HG03575 (cell line): ENCODE measurements around the gene TNFRSF4.

Source experiments
- ATAC-seq: cut with Tn5 transposase; IDR thresholded peaks from one replicate; pipeline ENCODE4 v1.9.1; 2021; ENCODE audit not compliant: unreplicated experiment, insufficient number of reproducible peaks, low FRiP score; ENCODE audit errors: extremely low read depth

The TNFRSF4 gene

DNA sequence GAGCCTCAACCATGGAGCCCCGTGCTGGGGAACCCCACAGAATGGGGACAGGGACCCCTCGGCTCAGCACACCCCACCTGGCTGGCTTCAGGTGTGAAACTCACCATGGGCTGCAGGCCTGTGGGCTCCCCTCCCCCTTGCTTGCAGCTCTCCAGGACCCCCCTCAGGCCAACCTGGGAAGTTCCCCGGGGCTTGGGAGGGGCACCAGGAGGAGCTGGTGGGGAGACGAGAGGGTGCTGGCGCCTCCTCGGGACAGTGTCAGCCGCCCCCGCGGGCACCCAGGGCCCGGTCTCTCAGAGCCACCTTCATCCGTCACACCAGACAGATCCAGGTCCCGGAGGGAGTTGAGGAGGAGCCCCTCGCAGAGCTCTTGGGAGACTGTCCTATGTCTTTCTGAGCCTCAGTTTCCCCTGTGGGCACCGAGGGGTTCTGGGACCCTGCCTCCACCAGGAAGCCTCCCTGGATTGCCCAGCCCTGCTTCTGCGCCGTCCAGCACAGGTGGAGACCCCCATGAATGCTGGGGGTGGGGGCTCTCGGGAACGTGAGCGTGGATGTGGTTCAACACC lies 6.9 kb downstream of the TNFRSF4 start:
- no peak for ATAC-seq

DNA sequence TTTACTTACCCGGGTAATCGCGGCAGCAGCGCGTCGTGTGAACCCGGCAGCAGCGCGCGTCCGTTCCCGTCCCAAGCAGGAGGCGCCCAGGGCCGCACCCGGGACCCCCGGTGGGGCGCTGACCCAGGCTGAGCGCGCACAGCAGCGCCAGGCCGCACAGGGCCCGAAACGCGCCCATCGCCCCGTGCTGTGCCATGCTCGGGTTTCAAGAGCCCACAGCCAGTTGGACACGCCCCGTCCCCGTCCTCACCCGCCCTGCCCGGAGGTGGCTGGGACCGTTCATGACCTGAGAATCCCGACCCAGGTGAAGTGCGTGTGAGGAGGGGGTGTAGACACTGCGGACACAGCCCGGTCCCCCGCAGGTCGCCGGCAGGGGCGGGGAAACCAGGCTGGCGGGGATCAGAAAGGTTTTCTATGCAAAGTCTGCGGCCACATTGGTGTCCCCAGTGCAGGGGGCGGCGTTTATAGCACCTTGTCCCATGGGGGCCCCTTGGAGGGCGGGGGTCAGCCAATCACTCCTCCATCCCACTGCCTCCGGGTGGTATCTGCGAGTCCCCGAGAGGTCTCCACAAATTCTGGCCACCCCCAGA lies 7.5 kb downstream of the TNFRSF4 start, which contains the start of gene TNFRSF18:
TNFRSF18 (minus strand) TSS at position 217 of the 590 bp plus-strand sequence; CDS start at position 196, 21 bp downstream.
- no peak for ATAC-seq

DNA sequence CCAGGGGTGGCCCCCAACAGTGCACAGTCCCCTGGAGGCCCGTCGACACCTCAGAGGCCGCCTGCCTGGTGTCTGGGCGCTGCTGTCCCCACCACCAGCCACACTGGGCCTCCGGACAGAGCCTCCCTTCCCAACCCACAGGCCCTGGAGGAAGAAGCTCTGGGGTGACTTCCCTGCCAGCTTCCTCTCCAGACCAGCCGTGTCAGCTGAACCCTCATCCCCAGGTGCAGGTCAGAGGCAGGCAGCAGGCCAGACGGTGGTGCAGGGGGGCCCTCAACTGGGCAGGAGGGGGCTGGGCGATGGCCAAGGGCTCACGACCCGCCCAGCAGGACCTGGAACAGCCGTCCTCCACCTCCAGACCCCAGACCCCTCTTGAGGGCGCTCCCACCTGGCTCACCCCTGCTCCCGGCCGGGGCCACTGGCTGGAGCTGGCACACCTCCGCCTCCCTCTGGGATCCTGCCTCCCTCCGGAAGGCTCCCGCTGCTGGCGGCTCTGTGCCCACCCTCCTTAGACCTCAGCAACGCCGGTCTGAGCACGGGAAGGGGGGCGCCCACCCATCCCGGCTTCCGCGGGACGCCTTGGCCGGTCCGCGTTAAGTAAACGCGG lies 8.1 kb downstream of the TNFRSF4 start:
- ATAC-seq, result no peak

DNA sequence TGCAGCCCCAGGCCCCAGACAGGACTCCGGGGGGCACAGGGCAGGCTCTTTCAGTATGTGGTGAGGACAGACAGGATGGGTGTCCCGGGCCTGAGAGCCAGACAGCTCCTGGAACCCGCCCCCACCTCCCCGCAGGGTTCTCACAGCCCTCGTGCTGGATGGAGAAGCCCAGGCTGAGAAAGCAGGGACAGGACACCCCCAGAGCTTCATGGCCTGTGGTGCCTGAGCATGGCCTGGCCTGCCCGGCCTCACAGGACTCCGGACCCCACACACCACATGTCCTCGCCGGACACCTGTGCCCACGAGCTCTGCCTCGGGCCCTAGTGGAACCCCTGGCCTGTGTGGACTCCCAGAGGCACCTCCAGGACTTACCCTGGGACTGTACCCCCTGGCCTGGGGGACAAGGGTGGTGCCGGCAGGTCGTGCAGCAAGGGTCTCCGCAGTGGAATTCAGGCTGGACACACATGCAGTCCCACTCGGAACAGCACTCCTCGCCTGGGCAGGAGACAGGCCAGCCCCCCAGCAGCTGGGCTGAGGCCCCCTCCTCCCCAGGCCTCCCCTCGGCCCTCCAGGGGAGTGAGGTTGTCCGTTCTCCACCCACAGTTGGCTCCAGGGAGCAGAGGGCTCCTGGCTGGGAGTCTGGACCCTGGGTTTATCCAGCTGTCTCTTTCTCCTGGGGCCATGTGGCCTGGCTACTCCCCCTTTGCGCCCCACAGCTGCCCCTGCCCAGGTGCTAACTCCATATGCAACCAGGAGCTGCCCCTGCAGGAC lies 8.8 kb downstream of the TNFRSF4 start:
- no peak for ATAC-seq

DNA sequence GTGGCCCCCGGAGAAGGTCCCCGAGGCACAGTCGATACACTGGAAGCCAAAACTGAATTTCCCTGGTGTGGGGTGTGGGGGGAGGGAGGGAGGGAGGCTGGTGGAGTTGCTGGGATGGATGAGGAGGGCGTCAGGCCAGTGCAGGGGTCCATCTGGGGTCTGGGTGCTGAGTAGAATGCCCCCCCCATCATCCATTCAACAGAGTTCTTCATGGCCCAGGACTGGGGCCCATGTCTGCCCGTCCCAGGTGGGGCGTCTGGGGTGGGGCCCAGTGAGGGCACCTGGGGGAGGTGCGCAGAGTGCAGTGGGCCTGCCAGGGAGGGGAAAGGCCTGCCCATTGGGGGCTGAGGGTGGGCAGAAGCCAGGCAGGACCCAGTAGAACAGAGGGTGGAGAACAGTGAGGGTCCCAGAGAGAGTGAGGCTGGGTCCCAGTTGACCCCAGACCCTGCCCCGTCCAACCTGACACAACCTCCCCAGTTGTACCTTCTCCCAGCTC lies 9.5 kb downstream of the TNFRSF4 start:
- no peak for ATAC-seq

DNA sequence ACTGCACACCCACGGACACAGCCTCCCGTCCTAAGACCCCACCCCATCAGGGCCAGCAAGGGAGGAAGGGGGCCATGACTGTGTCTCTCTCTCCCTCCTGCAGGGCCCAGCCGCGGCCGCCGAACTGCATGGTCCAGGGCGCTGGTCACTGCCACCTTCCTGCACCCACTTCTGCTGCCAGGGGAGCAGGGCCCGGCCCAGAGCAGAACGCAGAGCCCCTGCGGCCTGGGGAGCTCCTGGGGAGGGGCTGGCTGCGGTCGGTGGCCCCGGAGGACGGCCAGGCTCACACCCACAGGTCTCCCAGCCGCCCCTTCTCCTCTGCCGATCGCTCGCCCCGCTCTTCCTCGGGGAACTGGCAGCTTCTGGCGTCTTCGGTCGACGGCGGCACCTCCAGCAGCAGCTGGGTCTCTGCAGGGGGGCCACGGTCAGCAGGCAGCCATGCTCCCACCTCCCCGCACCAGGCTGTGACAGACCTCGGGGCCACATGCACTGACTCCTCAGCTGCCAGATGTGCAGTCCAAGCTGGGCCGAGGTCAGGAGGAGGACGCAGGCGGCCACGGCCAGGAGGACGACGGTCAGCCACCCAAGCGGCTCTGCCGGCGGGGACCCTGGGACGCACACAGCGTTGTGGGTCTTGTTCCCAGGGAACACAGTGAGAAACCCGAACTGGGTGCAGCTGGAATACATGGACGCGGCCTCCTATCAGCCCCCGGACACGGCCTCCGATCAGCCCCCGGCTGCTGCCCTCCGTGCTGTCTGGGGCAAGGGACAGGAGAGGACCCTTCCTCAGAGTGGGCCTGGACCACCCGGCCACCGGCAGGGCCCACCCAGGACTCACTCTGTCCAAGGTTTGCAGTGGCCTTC lies 10.2 kb downstream of the TNFRSF4 start:
- no peak for ATAC-seq

DNA sequence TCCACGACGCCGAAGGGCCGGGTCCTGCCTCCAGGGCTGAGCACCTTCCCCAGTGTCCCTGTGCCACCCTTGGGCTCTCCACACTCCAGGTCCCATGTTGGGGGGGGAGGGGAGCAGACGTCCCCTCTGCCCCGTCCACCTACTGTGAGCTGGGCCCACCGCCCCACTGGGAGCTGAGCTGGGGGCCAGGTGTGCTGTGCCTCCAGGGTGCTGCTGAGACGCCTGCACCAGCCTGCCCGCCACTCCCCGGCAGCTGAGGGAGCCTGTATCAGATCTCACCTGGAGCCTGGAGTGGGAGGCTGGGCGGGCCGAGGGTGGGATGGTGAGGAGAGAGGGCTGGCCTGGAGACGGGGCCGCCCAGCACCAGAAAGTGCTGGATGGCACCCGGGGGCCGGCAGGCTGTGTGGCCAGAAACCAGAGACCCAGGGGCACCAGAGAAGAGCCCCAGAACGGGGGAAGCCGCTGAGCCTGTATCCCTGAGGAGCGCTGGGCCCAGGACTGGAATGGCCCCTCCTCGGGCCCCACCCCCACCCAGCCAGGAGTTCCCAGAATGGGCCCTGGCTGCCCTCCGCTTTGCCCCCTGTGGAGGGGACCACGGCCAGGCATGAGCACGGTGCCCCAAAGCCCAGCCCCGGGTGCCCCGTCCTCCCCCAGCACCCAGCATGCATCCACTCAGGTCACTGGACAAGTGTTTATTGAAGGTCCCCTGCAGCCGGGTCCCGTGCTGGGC lies 11.0 kb downstream of the TNFRSF4 start:
- ATAC-seq, result no peak

DNA sequence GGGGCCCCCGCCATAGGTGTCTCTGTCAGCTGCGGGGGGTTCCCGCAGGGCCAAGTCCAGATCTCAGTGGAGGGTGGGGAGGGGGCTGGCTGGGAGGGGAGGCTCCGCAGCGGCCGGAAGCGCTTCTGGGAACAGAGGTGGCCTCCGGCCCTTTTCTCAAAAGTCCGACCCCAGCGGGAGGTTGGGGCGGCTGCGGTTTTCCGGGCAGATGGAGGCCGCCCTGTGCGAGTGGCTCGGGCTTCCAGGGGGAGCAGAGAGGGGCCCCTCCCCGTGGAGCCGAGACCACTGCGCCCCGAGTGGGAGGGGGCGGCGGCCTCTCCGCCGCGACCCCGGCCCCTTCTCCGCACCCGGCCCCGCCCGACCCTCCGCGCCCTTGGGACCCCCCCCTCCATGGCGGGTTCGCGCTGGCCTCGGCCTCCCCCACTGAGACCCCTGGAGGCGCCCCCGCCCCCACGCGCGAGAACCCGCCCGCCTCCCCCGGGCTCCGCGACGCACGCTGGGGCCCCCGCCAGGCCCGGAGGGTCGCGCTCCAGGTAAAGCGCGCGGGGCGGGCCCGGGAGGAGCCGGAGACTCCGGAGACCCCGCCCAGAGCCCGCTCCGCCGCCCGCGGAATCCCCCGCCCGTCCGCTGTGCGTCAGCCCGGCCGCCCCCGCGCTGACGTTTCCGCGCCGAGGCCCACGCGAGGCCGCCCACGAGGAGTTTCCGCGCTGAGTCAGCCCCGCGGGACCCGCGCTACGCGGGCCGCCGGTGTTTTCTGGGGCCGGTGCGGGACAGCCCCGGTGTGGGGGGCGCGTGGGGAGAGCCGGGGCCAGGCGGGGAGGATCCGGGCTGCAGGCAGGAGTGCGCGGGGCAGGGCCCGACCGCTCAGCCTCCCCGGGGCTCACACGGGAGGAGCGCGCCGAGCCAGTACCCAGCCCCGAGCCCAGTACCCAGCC lies 12.8 kb downstream of the TNFRSF4 start:
- ATAC-seq, result no peak

DNA sequence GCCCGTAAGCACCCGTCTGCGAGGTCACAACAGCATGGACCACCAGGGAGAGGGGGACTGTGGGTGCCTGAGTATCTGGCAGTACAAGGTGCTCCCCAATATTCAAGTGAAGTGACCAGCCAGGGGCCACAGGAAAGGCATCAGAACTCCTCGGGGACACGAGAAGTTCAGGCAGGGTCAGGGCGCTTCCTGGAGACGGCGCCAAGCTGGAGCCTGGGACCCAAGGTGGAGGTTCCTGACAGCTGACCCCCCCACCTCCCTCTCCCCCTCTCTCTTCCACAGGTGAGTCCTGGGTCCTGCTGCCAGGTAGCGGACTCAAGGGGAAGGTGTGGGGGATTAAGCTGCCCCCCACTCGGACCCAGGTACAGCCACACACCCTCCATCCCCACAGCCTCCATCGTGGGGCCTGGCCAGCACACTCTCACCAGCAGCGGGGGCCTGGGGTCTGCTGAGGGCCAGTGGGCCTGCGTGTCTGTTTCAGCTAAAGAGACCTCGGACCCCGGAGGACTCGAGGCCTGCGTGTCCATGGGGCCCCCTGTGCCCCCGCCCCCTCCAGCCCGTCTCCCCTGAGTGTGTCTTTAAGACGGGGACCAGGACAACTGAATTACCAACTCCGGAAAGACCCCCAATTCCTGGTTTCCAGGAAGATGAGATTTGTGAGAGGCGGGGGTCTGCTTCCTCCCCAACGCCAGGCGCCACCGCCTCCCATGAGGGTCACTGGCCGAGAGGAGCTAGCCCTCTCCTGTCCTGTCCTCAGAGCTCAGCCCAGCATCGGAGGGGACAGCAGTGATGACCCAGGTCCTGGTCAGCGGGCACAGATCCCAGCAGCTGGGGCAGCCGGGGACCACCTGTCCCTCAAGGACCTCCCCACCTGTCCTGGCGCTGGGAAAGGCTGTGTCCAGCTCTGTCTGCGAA lies 13.7 kb downstream of the TNFRSF4 start:
- no peak for ATAC-seq

DNA sequence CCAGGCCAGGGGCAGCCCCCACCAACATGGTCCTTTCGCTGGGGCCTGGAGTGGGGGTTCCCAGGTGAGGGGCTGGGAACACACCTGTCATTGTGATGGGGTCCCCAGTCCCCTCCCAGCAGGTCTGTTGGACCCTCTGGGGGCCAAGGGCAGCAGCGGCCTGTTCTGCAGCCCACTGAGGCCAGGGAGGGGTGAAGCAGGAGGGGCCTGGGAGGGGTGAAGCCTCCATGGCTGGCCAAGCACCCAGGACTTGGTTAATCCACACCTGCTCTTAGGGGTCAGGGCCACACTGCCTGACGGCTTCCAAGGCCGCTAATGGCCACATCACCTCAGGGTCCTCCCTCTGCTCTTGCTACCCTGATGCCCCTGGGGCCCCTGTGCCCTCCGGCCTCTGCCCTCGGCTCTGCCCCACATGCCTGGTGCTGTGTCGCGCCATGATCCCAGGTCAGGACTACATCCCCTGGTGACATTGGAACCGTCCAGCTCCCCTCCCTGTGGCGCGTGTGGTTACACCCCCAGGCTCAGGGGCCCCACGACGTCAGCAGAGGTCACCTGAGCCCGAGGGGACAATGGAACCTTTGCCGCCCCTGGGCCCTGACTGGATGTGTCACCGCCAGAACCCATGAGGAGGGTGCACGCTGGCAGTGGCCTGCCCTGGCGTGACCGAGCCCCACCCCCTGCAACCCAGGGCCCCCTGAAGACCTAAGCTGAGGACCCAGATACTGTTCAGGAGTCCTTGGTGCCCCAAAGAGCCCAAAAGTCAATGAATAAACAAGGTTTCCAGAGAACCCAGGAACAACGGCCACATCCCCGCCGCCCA lies 14.6 kb downstream of the TNFRSF4 start:
- no peak for ATAC-seq

DNA sequence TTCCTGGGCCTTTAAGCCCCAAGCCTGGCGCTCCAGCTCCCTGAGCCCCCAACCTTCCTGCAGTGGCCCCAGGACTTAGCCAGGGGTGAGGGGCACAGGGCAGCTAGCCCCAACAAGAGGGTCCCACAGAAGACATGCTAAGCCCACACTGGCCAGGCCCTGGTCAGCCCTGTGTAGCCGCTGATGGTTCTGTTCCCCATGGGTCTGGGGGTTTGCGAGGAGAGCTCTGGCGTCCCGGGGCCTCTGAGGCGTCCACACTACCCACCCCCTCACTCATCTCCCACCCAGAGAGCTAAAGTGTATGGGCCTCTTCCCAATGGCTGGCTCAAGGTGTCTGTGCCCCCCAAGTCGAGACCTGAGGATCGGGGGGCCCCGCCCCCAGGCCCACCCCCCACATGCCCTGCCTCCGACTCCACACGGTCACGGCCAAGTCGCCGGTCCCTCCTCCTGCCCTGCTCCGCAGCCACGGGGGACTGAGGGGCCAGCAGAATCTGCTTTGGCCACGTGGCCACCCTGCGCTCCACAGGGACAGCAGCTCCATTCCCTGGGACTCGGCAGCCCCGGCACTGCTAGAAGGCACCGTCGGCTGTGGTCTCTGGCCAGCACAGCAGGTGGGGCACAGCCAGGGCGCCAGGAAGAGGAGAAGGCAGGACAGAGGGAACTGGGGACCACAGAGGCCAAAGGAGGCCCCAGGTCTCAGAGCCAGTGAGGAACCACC lies 15.4 kb downstream of the TNFRSF4 start:
- ATAC-seq, result no peak

DNA sequence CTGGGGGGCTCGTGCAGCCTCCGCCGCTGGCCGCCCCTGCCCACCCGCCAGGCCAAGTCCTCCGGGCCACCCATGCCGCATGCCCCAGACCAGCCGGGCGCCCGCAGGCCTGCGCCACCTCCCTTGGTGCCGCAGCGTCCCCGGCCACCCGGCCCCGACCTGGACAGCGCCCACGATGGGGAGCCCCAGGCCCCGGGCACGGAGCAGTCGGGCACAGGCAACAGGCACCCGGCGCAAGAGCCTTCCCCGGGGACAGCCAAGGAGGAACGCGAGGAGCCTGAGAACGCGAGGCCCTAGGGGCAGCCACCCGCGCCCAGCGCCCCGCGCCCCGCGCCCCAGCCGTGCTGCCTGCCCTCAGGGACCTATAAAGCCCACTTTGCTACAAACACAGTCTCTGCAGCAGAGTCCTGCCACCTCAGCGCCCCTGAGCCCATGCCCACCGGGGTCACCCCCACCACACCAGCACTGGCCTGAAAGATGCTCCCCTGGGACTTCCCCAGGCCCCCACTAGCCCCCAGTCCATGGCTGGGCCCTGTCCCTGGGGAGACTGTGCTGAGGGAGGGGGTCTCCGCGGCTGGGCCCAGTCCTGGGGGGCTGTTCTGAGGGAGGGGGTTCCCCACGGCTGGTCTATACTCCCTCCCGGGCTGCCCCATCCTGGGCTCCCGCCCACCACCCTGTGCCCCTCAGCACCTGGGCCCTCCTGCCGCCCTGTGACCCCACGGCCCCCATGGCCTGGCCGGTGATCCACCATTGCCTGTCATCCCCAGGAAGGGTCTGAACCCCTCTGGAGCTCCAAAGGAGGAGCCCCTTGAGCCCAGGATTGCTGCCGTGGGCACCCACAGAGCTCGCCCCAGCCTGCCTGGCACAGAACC lies 16.2 kb downstream of the TNFRSF4 start:
- no peak for ATAC-seq

DNA sequence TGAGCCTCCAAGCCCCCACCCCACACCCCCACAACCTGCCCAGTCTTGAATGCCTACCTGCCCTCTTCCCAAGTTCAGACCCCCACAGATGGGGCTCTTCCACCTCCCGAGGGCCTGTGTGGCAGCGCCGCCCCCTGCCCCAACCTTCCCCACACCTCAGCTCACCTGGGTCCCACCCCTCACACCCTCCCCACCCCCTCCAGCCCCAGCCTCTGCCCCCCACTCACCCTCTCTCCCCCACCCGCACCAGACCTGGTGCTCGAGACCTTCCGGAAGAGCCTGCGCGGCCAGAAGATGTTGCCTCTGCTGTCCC lies 16.8 kb downstream of the TNFRSF4 start:
- no peak for ATAC-seq

DNA sequence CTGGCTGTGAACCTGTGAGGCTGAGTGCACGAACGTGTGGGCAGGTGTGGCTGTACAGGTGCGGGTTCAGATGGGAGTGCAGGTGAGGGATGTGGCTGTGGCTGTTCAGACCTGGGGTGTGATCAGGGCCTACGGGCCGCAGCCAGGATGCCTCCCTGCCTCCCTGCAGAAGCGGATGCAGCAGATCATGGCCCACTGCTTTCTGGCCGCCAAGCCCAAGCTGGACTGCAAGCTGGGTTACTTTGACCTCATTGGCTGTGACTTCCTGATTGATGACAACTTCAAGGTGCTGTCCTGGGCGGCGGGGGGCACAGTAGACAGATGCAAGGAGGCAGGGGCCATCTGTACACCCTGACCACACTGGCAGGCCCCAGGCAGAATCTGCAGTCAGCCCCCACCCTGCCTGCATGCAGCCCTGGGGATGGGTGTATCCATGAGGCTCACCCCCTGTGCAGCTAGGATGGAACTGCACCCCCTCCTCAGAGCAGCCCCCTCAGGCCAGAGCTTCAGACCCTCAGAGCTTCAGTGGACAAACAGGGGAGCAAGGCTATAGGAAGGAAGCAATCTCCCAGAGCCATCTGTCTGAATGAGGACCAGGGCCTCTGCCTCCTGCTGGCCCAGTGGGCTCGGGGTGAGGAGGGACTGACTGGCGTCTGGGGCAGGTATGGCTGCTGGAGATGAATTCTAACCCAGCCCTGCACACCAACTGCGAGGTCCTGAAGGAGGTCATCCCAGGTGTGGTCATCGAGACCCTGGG lies 17.3 kb downstream of the TNFRSF4 start:
- ATAC-seq, result no peak
